Esophagus squamous epithelium (tissue), 4 donors: ENCODE results near the gene JPH4.
"Not testable (repeated sequence)": the region's sequence is repeated elsewhere in the genome, so short reads cannot be mapped to it uniquely, and the experiment has no call there.

Experiments
- POLR2A ChIP-seq, 4 donors: fragments of 450-650 bp; IDR thresholded peaks; one replicate each; pipeline ENCODE4 v1.6.1; 2017; ENCODE audit warnings: antibody characterized with exemption in 4 of 4, mild to moderate bottlenecking in 4 of 4, moderate library complexity in 3 of 4
- TF ChIP-seq, protein P1 (sequence below), 6 experiments: fragments of 450-650 bp in 4 of 6; fragments of 200-600 bp in 2 of 6; sonication (generic) in 2 of 6; IDR thresholded peaks; one replicate each; pipeline ENCODE4 v1.5.1; 2016 to 2019; ENCODE audit warnings: antibody characterized with exemption in 6 of 6, mild to moderate bottlenecking in 4 of 6, moderate library complexity in 4 of 6

DNA sequence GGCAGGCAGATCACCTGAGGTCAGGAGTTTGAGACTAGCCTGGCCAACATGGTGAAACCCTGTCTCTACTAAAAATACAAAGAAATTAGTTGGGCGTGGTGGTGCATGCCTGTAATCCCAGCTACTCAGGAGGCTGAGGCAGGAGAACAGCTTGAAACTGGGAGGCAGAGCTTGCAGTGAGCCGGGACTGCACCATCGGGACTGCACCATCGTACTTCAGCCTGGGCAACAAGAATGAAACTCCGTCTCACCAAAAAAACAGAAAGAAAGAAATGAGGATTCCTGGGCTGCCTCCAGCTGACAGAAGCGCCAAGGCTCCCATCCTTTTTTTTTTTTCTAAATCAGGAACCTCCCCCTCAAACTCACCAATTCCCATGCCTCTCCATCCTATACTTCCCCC lies 41.7 kb downstream of the JPH4 start:
- TF ChIP-seq POLR2A (IDR thresholded peaks at IDR 0.05), result not testable (repeated sequence)
- TF ChIP-seq, protein P1, sequence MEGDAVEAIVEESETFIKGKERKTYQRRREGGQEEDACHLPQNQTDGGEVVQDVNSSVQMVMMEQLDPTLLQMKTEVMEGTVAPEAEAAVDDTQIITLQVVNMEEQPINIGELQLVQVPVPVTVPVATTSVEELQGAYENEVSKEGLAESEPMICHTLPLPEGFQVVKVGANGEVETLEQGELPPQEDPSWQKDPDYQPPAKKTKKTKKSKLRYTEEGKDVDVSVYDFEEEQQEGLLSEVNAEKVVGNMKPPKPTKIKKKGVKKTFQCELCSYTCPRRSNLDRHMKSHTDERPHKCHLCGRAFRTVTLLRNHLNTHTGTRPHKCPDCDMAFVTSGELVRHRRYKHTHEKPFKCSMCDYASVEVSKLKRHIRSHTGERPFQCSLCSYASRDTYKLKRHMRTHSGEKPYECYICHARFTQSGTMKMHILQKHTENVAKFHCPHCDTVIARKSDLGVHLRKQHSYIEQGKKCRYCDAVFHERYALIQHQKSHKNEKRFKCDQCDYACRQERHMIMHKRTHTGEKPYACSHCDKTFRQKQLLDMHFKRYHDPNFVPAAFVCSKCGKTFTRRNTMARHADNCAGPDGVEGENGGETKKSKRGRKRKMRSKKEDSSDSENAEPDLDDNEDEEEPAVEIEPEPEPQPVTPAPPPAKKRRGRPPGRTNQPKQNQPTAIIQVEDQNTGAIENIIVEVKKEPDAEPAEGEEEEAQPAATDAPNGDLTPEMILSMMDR (IDR thresholded peaks at IDR 0.05), result not testable (repeated sequence)
